Ramos (cell line): ENCODE measurements around the gene PTPRN2.
"Not testable (repeated sequence)": the region's sequence is repeated elsewhere in the genome, so short reads cannot be mapped to it uniquely, and the experiment has no call there.

Experiments used
- in situ Hi-C: fragments of 300-500 bp; cut with MboI; formaldehyde crosslinking; loops from one replicate; pipeline ENCODE4 v1.14.3; 2022; ENCODE audit warnings: low sequenced_read_pairs; ENCODE audit not compliant: unreplicated experiment

Gene PTPRN2

GRCh38 chr7:157750291-157750690, 837.3 kb downstream of the PTPRN2 start:
- in situ Hi-C loops = no loop called here

DNA sequence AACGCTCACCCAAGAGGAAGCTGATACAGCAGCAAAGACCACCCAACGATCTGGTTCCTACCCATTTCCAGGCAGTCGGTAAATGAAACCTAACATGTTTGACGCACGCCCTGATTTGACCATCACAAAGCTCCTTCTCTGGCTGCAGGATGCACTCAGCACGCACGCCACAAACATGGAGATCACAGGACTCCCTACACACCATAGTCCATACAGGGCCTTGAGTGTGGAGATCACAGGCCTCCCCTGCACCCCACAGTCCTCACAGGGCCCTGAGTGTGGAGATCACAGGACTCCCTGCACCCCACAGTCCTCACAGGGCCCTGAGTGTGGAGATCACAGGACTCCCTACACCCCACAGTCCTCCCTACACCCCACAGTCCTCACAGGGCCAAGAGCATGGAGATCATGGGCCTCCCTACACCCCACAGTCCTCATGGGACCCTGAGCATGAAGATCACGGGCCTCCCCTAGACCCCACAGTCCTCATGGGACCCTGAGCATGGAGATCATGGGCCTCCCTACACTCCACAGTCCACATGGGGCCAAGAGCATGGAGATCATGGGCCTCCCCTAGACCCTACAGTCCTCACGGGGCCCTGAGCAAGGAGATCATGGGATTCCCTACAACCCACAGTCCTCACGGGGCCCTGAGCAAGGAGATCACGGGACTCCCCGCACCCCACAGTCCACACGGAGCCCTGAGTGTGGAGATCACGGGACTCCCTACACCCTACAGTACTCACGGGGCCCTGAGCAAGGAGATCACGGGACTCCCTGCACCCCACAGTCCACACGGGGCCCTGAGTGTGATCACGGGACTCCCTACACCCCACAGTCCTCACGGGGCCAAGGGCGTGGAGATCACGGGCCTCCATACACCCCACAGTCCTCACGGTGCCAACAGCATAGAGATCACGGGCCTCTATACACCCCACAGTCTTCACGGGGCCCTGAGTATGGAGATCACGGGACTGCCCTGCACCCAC, 841.6 kb downstream of the PTPRN2 start:
- in situ Hi-C loops = no loop called here

- in situ Hi-C loops = no loop called here
Measured at GRCh38 chr7:157744786-157745601, 842.6 kb downstream of the PTPRN2 start.

DNA sequence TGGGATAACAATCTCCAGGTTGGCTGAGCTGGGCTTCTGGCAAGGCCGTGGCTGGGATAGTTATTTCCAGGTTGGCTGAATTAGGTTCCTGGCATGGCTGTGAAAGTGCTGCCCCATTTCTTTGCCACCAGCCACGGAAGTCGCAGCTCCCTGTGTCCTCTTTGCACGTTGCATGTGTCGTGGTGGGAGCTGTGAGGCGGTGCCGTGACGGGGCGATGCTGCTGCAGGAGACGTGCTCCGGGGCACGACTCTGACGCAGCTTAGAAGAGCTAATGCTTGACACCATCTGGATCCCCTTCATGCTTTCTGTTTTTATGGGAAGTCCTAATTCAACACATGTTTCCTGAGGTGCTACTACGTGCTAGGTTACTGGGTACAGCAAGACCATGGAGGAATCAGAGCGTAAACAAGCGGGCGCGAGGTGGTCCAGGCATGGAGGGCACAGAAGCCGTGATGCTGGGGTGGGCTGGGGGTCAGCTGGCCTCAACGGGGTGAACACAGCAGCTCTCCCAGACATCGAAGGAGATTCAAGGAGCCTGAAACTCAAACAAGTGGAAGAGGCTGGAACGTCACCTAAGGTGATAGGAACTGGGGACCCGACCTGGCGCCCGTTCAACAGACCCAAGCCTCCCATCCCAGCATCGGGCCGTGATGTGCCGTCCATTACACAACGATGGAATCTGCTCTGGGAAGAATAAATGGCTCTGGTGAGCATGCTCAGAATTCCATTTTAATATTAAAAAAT, 843.7 kb downstream of the PTPRN2 start:
- in situ Hi-C loops = no loop called here

GRCh38 chr7:157740251-157740798, 847.3 kb downstream of the PTPRN2 start:
- in situ Hi-C loops = no loop called here

- in situ Hi-C loops = no loop called here
Measured at GRCh38 chr7:157739650-157740049, 848.0 kb downstream of the PTPRN2 start.

DNA sequence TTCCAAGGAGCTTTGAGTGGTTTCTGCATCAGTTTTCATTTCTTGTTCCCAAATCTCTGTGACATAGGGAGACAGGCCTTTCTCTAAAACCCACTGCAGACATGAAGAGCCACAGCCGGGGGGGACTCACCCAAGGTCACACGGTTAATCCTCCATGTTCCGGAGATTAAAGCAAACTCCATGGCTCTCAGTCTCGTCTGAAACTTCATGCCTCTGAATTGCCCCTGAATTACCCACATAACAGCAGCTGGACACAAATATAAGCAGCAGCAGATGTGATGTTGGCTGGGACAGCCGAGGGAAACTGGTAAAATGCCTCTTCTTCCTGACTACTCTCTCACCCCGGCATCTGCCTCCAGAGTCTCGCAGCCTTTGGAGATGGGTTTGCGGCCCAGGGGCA, 848.6 kb downstream of the PTPRN2 start:
- in situ Hi-C loops = no loop called here

- in situ Hi-C loops = no loop called here
Measured at GRCh38 chr7:157738066-157738460, 849.6 kb downstream of the PTPRN2 start.

- in situ Hi-C loops = no loop called here
Measured at GRCh38 chr7:157737151-157738065, 850.2 kb downstream of the PTPRN2 start.

- in situ Hi-C loops = no loop called here
Measured at GRCh38 chr7:157736341-157736740, 851.3 kb downstream of the PTPRN2 start.

DNA sequence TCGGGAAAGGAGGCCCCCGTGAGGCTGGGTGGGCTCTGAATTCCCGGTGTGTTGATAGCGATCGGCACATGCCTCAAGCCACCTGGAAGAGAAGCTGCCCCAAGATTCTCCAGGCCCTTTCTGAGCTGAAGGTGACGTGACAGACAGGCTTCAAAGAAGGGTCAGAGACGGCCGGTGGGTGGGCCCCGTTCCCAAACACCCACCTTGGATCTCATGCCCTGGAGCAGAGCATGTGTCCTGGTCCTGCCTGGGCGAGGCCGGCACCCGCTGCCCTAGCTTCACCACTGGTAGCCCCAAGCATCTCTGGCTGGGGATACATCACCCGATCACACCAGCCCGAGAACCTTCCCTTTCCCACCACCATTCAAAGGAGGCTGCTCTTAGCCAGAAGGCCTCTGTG, 851.8 kb downstream of the PTPRN2 start:
- in situ Hi-C loops = no loop called here

DNA sequence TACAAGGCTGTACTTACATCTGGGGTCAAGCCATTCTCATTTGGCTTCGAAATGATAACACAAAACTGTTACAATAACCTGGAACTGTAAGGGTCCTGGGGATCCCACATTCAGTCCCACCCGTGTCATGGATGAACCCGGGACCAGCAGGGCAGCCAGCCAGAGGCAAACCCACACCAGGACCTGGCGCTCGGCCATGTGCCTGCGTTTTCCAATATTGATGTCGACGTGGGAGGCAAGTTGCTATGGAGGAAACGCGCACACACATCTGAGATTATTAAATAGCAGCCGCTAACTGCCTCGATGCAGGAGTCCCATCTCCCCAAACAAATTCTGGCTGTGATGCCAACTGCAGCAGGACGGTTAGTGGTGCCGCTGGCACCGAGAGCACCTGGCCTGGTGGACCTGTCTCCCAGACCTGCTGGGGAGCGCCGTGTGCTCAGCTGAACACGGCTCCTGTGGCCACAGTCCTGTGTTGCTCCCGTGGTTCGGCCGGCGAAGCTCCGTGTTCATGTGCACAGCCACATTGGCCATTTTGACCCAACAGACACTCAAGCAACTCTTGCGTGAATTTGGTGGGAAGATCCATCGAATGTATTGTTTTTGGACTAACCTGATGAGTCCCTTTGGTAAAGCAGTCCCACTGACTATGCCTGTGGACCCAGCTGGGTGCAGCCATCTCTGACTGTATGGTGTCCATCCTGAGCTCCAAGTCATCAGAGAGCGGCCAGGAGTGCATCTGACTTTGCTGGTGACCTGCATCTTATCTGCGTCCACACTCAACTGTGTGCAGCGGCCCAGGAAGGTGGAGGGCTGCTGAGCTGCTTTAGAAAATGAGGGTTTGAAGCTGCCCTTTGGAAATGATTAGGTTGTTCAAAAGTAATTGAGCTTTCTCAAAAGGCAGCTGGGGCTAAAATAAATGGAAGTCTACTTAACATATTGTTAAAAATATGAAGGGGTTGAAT, 852.7 kb downstream of the PTPRN2 start:
- in situ Hi-C loops = no loop called here

DNA sequence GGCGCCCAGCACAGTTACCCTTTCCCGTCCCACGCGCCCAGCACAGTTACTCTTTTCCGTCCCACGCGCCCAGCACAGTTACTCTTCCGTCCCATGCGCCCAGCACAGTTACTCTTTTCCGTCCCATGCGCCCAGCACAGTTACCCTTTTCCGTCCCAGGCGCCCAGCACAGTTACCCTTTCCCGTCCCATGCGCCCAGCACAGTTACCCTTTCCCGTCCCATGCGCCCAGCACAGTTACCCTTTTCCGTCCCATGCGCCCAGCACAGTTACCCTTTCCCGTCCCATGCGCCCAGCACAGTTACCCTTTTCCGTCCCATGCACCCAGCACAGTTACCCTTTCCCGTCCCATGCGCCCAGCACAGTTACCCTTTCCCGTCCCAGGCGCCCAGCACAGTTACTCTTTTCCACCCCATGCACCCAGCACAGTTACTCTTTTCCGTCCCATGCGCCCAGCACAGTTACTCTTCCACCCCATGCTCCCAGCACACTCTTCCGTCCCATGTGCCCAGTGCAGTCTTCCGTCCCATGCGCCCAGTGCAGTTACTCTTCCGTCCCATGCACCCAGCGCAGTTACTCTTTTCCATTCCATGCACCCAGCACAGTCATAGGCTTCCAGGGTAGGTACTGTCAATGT, 853.7 kb downstream of the PTPRN2 start:
- in situ Hi-C loops = not testable (repeated sequence)

DNA sequence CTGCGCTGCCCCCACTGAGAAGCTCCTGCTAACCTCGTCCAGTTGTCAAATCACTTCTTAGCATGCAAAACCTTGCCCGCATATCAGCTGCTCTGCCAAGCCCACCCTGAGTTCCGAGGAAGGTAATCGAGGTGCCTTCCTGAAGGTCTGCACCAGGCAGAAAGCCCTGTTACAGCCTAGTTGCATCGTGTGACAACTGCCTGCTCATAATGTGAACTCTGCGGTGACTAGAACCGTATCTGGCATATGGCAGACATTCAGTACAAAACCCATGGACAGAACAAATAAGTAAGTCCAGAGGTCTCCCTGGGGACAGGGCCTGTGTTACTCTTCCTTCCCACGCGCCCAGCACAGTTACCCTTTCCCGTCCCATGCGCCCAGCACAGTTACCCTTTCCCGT, 856.5 kb downstream of the PTPRN2 start:
- in situ Hi-C loops = no loop called here

DNA sequence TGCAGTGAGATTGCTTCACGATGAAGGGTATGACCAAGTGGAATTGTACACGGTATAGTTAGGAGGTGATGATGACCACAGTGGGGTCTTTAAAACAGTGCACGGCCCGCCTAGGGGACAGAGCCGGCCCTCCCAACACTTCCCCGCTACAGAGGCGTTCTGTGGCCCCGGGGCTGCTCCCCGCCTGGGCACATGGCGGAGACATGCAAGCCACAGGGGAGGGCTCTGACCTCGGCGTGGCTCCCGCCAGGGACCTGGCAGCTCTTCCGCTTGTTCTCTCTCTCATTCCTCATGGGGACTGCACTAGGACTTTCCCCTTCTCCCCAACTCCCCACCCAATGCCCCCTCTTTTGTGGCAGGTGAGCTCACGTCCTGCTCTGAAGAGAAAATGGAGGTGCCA, 857.0 kb downstream of the PTPRN2 start:
- in situ Hi-C loops = no loop called here

DNA sequence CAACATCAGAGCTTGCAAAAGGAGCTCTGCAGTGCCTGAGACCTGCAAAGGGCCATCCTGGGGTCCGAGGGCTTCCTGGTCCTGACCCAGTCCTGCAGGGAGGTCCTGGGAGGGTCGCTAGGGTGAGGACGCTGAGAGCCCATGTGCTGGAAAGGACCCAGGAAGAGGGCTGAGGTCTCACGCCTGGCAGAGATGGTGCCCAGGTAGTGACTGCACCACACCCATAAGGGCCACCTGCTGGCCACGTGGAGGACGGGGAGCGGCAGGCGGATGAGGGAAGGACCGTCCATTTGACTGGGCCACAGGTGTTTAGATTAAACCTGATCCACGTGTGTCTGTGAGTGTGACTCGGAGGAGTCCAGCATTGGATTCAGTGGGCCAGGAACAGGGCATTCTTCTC, 858.1 kb downstream of the PTPRN2 start:
- in situ Hi-C loops = no loop called here

- in situ Hi-C loops = no loop called here
Measured at GRCh38 chr7:157727964-157728615, 859.5 kb downstream of the PTPRN2 start.
